Astrocyte (in vitro differentiated cells and primary cell): ENCODE measurements around the gene GDE1. TPM values are rescaled to one million over a fixed set of nuclear protein-coding genes. Genes with fewer than 3 reads are reported as not detected.

Experiments
- DNase-seq: peaks from one replicate; pipeline ENCODE4 v3.0.0-alpha.2; 2010; ENCODE audit warnings: low read depth
- FAIRE-seq: peaks from 2 replicates; lab custom pipeline; 2011; peaks lifted over from hg19 to GRCh38; lab: Jason Lieb, UNC
- H2AFZ ChIP-seq: 2 replicates; pipeline ENCODE4 v1.6.0; 2012; ENCODE audit warnings: low read depth, low read length, inconsistent platforms
- H3K27ac ChIP-seq: 2 replicates; pipeline ENCODE4 v1.5.1; 2011; ENCODE audit warnings: low read depth, low read length, inconsistent platforms
- H3K27me3 ChIP-seq: 2 replicates; pipeline ENCODE4 v1.6.0; 2011; ENCODE audit warnings: low read length, inconsistent platforms; ENCODE audit not compliant: insufficient read depth
- H3K36me3 ChIP-seq: 2 replicates; pipeline ENCODE4 v1.5.1; 2011; ENCODE audit warnings: low read length, inconsistent platforms; ENCODE audit not compliant: insufficient read depth
- H3K4me1 ChIP-seq: 2 replicates; pipeline ENCODE4 v1.5.1; 2011; ENCODE audit warnings: low read length, inconsistent platforms; ENCODE audit not compliant: insufficient read depth
- H3K4me2 ChIP-seq: 2 replicates; pipeline ENCODE4 v1.6.0; 2012; ENCODE audit warnings: low read length, inconsistent platforms
- H3K4me3 ChIP-seq: 2 replicates; pipeline ENCODE4 v1.5.1; 2011; ENCODE audit warnings: low read depth, mild to moderate bottlenecking, low read length, inconsistent platforms; ENCODE audit not compliant: insufficient read depth
- H3K79me2 ChIP-seq: 2 replicates; pipeline ENCODE4 v1.6.0; 2012; ENCODE audit warnings: mild to moderate bottlenecking, low read length, inconsistent platforms; ENCODE audit not compliant: insufficient read depth
- H3K9ac ChIP-seq: 2 replicates; pipeline ENCODE4 v1.6.0; 2012; ENCODE audit warnings: mild to moderate bottlenecking, low read length, inconsistent platforms
- H3K9me3 ChIP-seq: 2 replicates; pipeline ENCODE4 v1.5.1; 2012; ENCODE audit warnings: low read depth, mild to moderate bottlenecking, low read length, inconsistent platforms; ENCODE audit not compliant: insufficient read depth
- H4K20me1 ChIP-seq: 2 replicates; pipeline ENCODE4 v1.6.0; 2012; ENCODE audit warnings: low read length, inconsistent platforms; ENCODE audit not compliant: insufficient read depth
- H3K27ac Mint-ChIP-seq: one replicate; pipeline ENCODE4 v1.8.0; 2021; ENCODE audit warnings: mild to moderate bottlenecking, mixed read lengths; ENCODE audit not compliant: unreplicated experiment
- H3K27me3 Mint-ChIP-seq: one replicate; pipeline ENCODE4 v1.8.0; 2021; ENCODE audit warnings: low read depth, mixed read lengths; ENCODE audit not compliant: unreplicated experiment
- H3K36me3 Mint-ChIP-seq: one replicate; pipeline ENCODE4 v1.8.0; 2021; ENCODE audit warnings: low read depth, mixed read lengths; ENCODE audit not compliant: unreplicated experiment
- H3K4me1 Mint-ChIP-seq: one replicate; pipeline ENCODE4 v1.8.0; 2021; ENCODE audit warnings: low read depth, mixed read lengths; ENCODE audit not compliant: unreplicated experiment
- H3K4me3 Mint-ChIP-seq: one replicate; pipeline ENCODE4 v1.8.0; 2021; ENCODE audit warnings: mild to moderate bottlenecking, moderate library complexity, mixed read lengths; ENCODE audit not compliant: unreplicated experiment
- H3K9me3 Mint-ChIP-seq: one replicate; pipeline ENCODE4 v1.8.0; 2021; ENCODE audit warnings: mild to moderate bottlenecking, mixed read lengths; ENCODE audit not compliant: unreplicated experiment
- EZH2 ChIP-seq: IDR thresholded peaks from 2 replicates; pipeline ENCODE4 v1.6.1; 2012; ENCODE audit warnings: mild to moderate bottlenecking, low read length, inconsistent platforms; ENCODE audit not compliant: insufficient read depth
- total RNA-seq: library from RNA; stranded (reverse); gene quantifications from 2 replicates; pipeline ENCODE4 v1.2.1, GENCODE V29; 2021
- TF ChIP-seq, protein P1 (sequence below): IDR thresholded peaks from 2 replicates; pipeline ENCODE4 v1.5.1; 2011; ENCODE audit warnings: low read depth, mild to moderate bottlenecking, inconsistent platforms, low read length, moderate library complexity; ENCODE audit not compliant: insufficient read depth

The GDE1 gene
- total RNA-seq, 1 donor from 2014 or later, result 99.7 TPM

DNA sequence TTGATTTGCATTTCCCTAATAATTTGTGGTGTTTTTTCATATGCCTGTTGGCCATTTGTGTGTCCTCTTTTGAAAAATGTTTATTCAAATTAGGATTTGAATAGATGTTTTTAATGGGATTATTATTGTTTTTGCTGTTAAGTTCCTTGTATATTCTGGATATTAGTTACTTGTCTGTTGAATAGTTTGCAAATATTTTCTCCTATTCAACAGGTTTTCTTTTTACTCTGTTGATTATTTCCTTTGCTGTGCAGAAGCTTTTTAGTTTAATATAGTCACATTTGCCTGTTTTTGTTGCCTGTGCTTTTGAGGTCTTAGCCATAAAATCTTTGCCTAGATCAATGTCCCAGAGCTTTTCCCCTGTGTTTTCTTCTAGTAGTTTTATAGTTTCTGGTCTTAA lies 9.6 kb downstream of the GDE1 start:
- Mint-ChIP-seq H3K36me3 (peaks cover 12% of the 10 kb centered on the region), H3K4me1 (peaks cover 13% of the 10 kb centered on the region), H3K27me3 (no peaks in the 10 kb centered on the region), H3K9me3 (no peaks in the 10 kb centered on the region), H3K4me3 (no peak overlapping the region), H3K27ac (no peak overlapping the region)
- Histone ChIP-seq H2AFZ (no peak overlapping the region), H3K4me2 (no peak overlapping the region), H3K4me3 (no peak overlapping the region), H3K9me3 (no peaks in the 10 kb centered on the region), H3K27me3 (no peaks in the 10 kb centered on the region), H3K27ac (no peak overlapping the region), H3K9ac (no peak overlapping the region), H3K36me3 (peaks cover 7% of the 10 kb centered on the region), H4K20me1 (peaks cover 18% of the 10 kb centered on the region), H3K4me1 (no peaks in the 10 kb centered on the region), H3K79me2 (no peaks in the 10 kb centered on the region)
- TF ChIP-seq EZH2, result no peak
- no peak for FAIRE-seq
- no peak for DNase-seq

DNA sequence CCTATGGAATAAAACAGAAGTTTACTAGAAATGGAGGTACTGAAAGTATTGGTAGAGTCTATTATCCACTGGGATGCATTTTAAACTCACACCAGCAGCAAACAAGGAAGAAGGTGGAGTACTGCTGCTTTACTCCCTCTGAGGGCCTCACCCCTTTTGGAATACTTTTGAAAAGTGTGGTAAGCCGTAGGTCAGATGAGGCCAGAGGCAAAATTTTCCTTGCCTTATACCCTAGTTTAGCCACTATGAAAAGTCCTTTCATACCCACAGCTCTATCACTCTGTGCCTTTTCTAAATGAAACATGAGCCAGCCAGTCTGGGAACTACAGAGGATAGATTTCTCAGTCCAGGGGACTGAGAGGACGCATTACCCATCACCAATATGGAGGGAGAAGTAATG lies 14.0 kb downstream of the GDE1 start:
- TF ChIP-seq, protein P1, sequence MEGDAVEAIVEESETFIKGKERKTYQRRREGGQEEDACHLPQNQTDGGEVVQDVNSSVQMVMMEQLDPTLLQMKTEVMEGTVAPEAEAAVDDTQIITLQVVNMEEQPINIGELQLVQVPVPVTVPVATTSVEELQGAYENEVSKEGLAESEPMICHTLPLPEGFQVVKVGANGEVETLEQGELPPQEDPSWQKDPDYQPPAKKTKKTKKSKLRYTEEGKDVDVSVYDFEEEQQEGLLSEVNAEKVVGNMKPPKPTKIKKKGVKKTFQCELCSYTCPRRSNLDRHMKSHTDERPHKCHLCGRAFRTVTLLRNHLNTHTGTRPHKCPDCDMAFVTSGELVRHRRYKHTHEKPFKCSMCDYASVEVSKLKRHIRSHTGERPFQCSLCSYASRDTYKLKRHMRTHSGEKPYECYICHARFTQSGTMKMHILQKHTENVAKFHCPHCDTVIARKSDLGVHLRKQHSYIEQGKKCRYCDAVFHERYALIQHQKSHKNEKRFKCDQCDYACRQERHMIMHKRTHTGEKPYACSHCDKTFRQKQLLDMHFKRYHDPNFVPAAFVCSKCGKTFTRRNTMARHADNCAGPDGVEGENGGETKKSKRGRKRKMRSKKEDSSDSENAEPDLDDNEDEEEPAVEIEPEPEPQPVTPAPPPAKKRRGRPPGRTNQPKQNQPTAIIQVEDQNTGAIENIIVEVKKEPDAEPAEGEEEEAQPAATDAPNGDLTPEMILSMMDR, result no peak
- no peak for TF ChIP-seq EZH2
- no peak overlapping the region for H3K27ac ChIP-seq
- H3K9ac ChIP-seq, result no peak overlapping the region
- Mint-ChIP-seq H3K27me3 (no peaks in the 10 kb centered on the region), H3K4me3 (no peak overlapping the region), H3K4me1 (no peaks in the 10 kb centered on the region), H3K36me3 (peaks cover 10% of the 10 kb centered on the region), H3K27ac (no peak overlapping the region), H3K9me3 (no peaks in the 10 kb centered on the region)
- H3K36me3 ChIP-seq, result peaks cover 19% of the 10 kb centered on the region
- no peak for FAIRE-seq
- H3K4me2 ChIP-seq, result no peak overlapping the region
- peaks cover 3% of the 10 kb centered on the region for H3K4me1 ChIP-seq
- no peaks in the 10 kb centered on the region for H3K27me3 ChIP-seq
- DNase-seq, result no peak
- no peak overlapping the region for H3K4me3 ChIP-seq
- H3K79me2 ChIP-seq, result no peaks in the 10 kb centered on the region
- H3K9me3 ChIP-seq, result no peaks in the 10 kb centered on the region
- peaks cover 33% of the 10 kb centered on the region for H4K20me1 ChIP-seq
- no peak overlapping the region for H2AFZ ChIP-seq

- Histone ChIP-seq H3K27me3 (no peaks in the 10 kb centered on the region), H3K79me2 (no peaks in the 10 kb centered on the region), H2AFZ (no peak overlapping the region), H3K4me1 (peaks cover 3% of the 10 kb centered on the region), H4K20me1 (peaks cover 41% of the 10 kb centered on the region), H3K27ac (no peak overlapping the region), H3K9ac (no peak overlapping the region), H3K4me2 (no peak overlapping the region), H3K9me3 (no peaks in the 10 kb centered on the region), H3K36me3 (peaks cover 27% of the 10 kb centered on the region), H3K4me3 (no peak overlapping the region)
- Mint-ChIP-seq H3K9me3 (no peaks in the 10 kb centered on the region), H3K4me3 (no peak overlapping the region), H3K4me1 (no peaks in the 10 kb centered on the region), H3K27ac (no peak overlapping the region), H3K27me3 (no peaks in the 10 kb centered on the region), H3K36me3 (peaks cover 10% of the 10 kb centered on the region)
- FAIRE-seq (no peak), DNase-seq (no peak)
- TF ChIP-seq EZH2, result no peak
- TF ChIP-seq, protein P1, result no peak
Measured at GRCh38 chr16:19506965-19507364, 14.9 kb downstream of the GDE1 start.
